Epithelial cell of proximal tubule (primary cell): ENCODE results near the gene GRK5. TPM values are rescaled to one million over a fixed set of nuclear protein-coding genes. Genes with fewer than 3 reads are reported as not detected.

Experiments
- DNase-seq: peaks from one replicate; pipeline ENCODE4 v3.0.0-alpha.2; 2011; ENCODE audit warnings: low read depth
- H3K4me3 ChIP-seq: 2 replicates; pipeline ENCODE4 v1.5.1; 2011; ENCODE audit warnings: low read depth, mild to moderate bottlenecking, low read length
- CTCF ChIP-seq: conservative IDR thresholded peaks from 2 replicates; pipeline ENCODE4 v1.5.1; 2012; ENCODE audit warnings: low read depth, mild to moderate bottlenecking, low read length
- total RNA-seq: library from RNA; depleted of rRNA; stranded (reverse); fragments of >200 nt; gene quantifications from 2 replicates; pipeline ENCODE4 v1.2.3, GENCODE V29; 2015

GRK5 gene
- total RNA-seq, 1 donor from 2014 or later = 2.8 TPM

- no peak for TF ChIP-seq CTCF
- H3K4me3 ChIP-seq = no peak overlapping the region
- no peak for DNase-seq
Measured at GRCh38 chr10:119422682-119423509, 215.5 kb downstream of the GRK5 start.

- H3K4me3 ChIP-seq = no peak overlapping the region
- DNase-seq = no peak
- no peak for TF ChIP-seq CTCF
Measured at GRCh38 chr10:119423510-119424257, 216.3 kb downstream of the GRK5 start.

- no peak for DNase-seq
- H3K4me3 ChIP-seq = no peak overlapping the region
- TF ChIP-seq CTCF = no peak
Measured at GRCh38 chr10:119424258-119424975, 217.0 kb downstream of the GRK5 start.

- TF ChIP-seq CTCF = no peak
- DNase-seq = no peak
- H3K4me3 ChIP-seq = no peak overlapping the region
Measured at GRCh38 chr10:119425102-119425880, 217.9 kb downstream of the GRK5 start.

GRCh38 chr10:119425881-119426170, 218.5 kb downstream of the GRK5 start:
- no peak overlapping the region for H3K4me3 ChIP-seq
- no peak for DNase-seq
- TF ChIP-seq CTCF = no peak

- no peak for TF ChIP-seq CTCF
- no peak for DNase-seq
- no peak overlapping the region for H3K4me3 ChIP-seq
Measured at GRCh38 chr10:119426699-119427098, 219.3 kb downstream of the GRK5 start.
